PFSK-1 (cell line): ENCODE data around the gene ADAD1.

Experiments used
- POLR2AphosphoS5 ChIP-seq: IDR thresholded peaks from 2 replicates; pipeline ENCODE4 v1.6.1; 2012; ENCODE audit warnings: low read depth, mild to moderate bottlenecking, control low read depth, low read length, moderate library complexity
- TAF1 ChIP-seq: IDR thresholded peaks from 2 replicates; pipeline ENCODE4 v1.6.1; 2012; ENCODE audit warnings: low read length, control low read depth, borderline replicate concordance; ENCODE audit not compliant: insufficient read depth
- TF ChIP-seq, protein P1 (sequence below), 2 experiments: IDR thresholded peaks; 2 replicates each; pipeline versions ENCODE4 v1.6.1 to v1.8.0; 2011 to 2012; ENCODE audit warnings: low read depth in 2 of 2, low read length in 2 of 2, control low read depth in 1 of 2, inconsistent platforms in 1 of 2, mild to moderate bottlenecking in 1 of 2, moderate library complexity in 1 of 2; ENCODE audit not compliant: insufficient read depth in 1 of 2

- TF ChIP-seq TAF1 = no peak
- no peak for TF ChIP-seq POLR2AphosphoS5
- TF ChIP-seq, protein P1, sequence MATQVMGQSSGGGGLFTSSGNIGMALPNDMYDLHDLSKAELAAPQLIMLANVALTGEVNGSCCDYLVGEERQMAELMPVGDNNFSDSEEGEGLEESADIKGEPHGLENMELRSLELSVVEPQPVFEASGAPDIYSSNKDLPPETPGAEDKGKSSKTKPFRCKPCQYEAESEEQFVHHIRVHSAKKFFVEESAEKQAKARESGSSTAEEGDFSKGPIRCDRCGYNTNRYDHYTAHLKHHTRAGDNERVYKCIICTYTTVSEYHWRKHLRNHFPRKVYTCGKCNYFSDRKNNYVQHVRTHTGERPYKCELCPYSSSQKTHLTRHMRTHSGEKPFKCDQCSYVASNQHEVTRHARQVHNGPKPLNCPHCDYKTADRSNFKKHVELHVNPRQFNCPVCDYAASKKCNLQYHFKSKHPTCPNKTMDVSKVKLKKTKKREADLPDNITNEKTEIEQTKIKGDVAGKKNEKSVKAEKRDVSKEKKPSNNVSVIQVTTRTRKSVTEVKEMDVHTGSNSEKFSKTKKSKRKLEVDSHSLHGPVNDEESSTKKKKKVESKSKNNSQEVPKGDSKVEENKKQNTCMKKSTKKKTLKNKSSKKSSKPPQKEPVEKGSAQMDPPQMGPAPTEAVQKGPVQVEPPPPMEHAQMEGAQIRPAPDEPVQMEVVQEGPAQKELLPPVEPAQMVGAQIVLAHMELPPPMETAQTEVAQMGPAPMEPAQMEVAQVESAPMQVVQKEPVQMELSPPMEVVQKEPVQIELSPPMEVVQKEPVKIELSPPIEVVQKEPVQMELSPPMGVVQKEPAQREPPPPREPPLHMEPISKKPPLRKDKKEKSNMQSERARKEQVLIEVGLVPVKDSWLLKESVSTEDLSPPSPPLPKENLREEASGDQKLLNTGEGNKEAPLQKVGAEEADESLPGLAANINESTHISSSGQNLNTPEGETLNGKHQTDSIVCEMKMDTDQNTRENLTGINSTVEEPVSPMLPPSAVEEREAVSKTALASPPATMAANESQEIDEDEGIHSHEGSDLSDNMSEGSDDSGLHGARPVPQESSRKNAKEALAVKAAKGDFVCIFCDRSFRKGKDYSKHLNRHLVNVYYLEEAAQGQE (IDR thresholded peaks at IDR 0.05; ENCODE audit: insufficient read depth in 1 of 2, low read depth in 2 of 2, low read length in 2 of 2) = no peak
These were observed 5.4 kb downstream of the ADAD1 start for GRCh38 chr4:122384245-122384644.
